ENCODE measurements around the gene STMN1. TPM values are rescaled to one million over a fixed set of nuclear protein-coding genes. Genes with fewer than 3 reads are reported as not detected.

STMN1 gene
- total and polyA plus RNA-seq, 9 of the 15 experiments (the other 6 are each of a cell fraction or from before 2014, with no cell fraction given), result 269 to 2,153 (median 595) TPM

DNA sequence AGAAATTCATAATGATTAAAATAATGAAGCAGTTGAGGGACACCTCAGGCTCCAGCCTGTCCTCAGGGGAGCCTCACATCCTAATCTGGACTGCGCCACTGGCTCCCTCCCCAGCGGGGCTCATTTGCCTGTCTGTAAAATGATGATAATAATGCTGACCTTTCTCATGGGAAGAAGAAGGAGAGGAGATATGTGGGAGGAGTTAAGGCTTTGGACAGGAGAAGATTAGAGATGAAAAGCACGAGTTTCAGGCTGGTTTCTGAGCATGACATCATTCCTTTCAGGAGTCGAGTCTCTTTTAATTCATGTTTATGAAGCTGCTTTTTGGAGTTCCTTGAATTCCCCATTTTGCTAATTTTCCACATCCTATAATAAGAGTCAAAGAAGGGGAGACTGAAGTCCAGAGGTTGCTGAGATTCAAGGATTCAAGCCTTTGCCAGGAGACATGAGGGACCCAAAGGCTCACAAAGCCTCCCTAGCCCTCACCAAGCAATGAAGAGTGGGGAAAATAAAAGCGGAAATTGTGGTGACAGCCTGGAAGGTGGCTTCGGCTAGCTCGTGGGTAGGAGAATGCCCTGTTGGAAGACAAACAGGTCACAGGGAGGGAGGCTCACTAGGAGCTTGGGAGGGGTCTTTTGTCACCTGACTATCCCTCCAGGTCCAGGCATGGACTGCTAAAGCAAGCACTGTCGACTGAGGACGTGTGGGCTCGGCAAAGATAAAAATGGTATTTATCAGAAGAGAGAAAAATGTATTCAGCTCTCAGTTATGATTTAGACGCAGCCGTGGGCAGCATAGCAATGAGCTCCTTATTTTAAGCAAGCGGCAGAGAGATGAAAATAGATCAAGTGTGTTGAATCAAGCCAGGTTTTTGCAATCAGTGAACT lies 27.5 kb upstream of the STMN1 start (continued):
- TF ChIP-seq PPARD (CRISPR knock-in tag; IDR thresholded peaks at IDR 0.05), result no peak
- TF ChIP-seq, protein P1, sequence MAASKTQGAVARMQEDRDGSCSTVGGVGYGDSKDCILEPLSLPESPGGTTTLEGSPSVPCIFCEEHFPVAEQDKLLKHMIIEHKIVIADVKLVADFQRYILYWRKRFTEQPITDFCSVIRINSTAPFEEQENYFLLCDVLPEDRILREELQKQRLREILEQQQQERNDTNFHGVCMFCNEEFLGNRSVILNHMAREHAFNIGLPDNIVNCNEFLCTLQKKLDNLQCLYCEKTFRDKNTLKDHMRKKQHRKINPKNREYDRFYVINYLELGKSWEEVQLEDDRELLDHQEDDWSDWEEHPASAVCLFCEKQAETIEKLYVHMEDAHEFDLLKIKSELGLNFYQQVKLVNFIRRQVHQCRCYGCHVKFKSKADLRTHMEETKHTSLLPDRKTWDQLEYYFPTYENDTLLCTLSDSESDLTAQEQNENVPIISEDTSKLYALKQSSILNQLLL (CRISPR knock-in tag; IDR thresholded peaks at IDR 0.05; ENCODE audit: borderline replicate concordance), result no peak
- TF ChIP-seq STAG1 (CRISPR knock-in tag; IDR thresholded peaks at IDR 0.05; ENCODE audit: borderline replicate concordance), result no peak
- TF ChIP-seq, protein P2, sequence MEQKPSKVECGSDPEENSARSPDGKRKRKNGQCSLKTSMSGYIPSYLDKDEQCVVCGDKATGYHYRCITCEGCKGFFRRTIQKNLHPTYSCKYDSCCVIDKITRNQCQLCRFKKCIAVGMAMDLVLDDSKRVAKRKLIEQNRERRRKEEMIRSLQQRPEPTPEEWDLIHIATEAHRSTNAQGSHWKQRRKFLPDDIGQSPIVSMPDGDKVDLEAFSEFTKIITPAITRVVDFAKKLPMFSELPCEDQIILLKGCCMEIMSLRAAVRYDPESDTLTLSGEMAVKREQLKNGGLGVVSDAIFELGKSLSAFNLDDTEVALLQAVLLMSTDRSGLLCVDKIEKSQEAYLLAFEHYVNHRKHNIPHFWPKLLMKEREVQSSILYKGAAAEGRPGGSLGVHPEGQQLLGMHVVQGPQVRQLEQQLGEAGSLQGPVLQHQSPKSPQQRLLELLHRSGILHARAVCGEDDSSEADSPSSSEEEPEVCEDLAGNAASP (IDR thresholded peaks at IDR 0.05), result no peak
- 0 out of 2 replicates have a peak, but pooled peaks have one; percentile 25 for TF ChIP-seq BRD4 (IDR thresholded peaks at IDR 0.05)
- TF ChIP-seq CREBBP (IDR thresholded peaks at IDR 0.05; ENCODE audit: low read depth, low read length), result no peak
- TF ChIP-seq MEF2D (tag; conservative IDR thresholded peaks at IDR 0.05; ENCODE audit: low read depth), result no peak; the same call in 1 of the 2 replicates
- TF ChIP-seq ZNF174 (CRISPR knock-in tag; IDR thresholded peaks at IDR 0.05), result no peak
- TF ChIP-seq RCOR1 (IDR thresholded peaks at IDR 0.05; ENCODE audit: borderline replicate concordance in 1 of 2, low read depth in 2 of 2, low read length in 2 of 2), result peak; percentile 89 to 98
- TF ChIP-seq, protein P3, sequence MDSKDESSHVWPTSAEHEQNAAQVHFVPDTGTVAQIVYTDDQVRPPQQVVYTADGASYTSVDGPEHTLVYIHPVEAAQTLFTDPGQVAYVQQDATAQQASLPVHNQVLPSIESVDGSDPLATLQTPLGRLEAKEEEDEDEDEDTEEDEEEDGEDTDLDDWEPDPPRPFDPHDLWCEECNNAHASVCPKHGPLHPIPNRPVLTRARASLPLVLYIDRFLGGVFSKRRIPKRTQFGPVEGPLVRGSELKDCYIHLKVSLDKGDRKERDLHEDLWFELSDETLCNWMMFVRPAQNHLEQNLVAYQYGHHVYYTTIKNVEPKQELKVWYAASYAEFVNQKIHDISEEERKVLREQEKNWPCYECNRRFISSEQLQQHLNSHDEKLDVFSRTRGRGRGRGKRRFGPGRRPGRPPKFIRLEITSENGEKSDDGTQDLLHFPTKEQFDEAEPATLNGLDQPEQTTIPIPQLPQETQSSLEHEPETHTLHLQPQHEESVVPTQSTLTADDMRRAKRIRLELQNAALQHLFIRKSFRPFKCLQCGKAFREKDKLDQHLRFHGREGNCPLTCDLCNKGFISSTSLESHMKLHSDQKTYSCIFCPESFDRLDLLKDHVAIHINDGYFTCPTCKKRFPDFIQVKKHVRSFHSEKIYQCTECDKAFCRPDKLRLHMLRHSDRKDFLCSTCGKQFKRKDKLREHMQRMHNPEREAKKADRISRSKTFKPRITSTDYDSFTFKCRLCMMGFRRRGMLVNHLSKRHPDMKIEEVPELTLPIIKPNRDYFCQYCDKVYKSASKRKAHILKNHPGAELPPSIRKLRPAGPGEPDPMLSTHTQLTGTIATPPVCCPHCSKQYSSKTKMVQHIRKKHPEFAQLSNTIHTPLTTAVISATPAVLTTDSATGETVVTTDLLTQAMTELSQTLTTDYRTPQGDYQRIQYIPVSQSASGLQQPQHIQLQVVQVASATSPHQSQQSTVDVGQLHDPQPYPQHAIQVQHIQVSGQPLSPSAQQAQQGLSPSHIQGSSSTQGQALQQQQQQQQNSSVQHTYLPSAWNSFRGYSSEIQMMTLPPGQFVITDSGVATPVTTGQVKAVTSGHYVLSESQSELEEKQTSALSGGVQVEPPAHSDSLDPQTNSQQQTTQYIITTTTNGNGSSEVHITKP (IDR thresholded peaks at IDR 0.05; ENCODE audit: partially characterized antibody), result peak; percentile 93
- TF ChIP-seq, protein P4, sequence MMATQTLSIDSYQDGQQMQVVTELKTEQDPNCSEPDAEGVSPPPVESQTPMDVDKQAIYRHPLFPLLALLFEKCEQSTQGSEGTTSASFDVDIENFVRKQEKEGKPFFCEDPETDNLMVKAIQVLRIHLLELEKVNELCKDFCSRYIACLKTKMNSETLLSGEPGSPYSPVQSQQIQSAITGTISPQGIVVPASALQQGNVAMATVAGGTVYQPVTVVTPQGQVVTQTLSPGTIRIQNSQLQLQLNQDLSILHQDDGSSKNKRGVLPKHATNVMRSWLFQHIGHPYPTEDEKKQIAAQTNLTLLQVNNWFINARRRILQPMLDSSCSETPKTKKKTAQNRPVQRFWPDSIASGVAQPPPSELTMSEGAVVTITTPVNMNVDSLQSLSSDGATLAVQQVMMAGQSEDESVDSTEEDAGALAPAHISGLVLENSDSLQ (IDR thresholded peaks at IDR 0.05), result peak; percentile 90
- TF ChIP-seq, protein P5, sequence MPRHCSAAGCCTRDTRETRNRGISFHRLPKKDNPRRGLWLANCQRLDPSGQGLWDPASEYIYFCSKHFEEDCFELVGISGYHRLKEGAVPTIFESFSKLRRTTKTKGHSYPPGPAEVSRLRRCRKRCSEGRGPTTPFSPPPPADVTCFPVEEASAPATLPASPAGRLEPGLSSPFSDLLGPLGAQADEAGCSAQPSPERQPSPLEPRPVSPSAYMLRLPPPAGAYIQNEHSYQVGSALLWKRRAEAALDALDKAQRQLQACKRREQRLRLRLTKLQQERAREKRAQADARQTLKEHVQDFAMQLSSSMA (CRISPR knock-in tag; IDR thresholded peaks at IDR 0.05), result no peak
- peak; percentile 57 for TF ChIP-seq FOSL1 (tag; conservative IDR thresholded peaks at IDR 0.05)
- TF ChIP-seq ZNF445 (CRISPR knock-in tag; IDR thresholded peaks at IDR 0.05; ENCODE audit: low read depth), result no peak
- TF ChIP-seq ZNF140 (CRISPR knock-in tag; IDR thresholded peaks at IDR 0.05), result no peak
- no peak for TF ChIP-seq RFX7 (CRISPR knock-in tag; IDR thresholded peaks at IDR 0.05)
- 0 out of 2 replicates have a peak, but pooled peaks have one; percentile 47 for TF ChIP-seq MXI1 (IDR thresholded peaks at IDR 0.05; ENCODE audit: low read depth, low read length)
